ENCODE data around the gene SMIM24.

SMIM24 gene

GRCh38 chr19:3482507-3483225 is 2.3 kb upstream of the SMIM24 start:
- Histone ChIP-seq H3K4me3 (ENCODE audit: low read length) (no peak overlapping the region), H3K36me3 (ENCODE audit: control insufficient read depth, low read length) (no peaks in the 10 kb centered on the region), H3K9me2 (replicated peaks; ENCODE audit: control insufficient read depth, low read length) (no peaks in the 10 kb centered on the region), H4K20me1 (ENCODE audit: control insufficient read depth, insufficient read depth, low read depth, low read length) (no peaks in the 10 kb centered on the region), H3K4me1 (ENCODE audit: control insufficient read depth, low read length) (peaks cover 42% of the 10 kb centered on the region), H3K27me3 (ENCODE audit: control insufficient read depth, low read length) (no peaks in the 10 kb centered on the region), H3K9me3 (ENCODE audit: control insufficient read depth, insufficient read depth, low read length) (no peaks in the 10 kb centered on the region), H3K27ac (ENCODE audit: low read depth, low read length) (no peak overlapping the region), H3F3A (ENCODE audit: control insufficient read depth, insufficient read depth) (peaks cover 12% of the 10 kb centered on the region), H3K4me2 (ENCODE audit: low read length) (peak overlapping the region; percentile 61; the same call in 1 of the 2 replicates), H3K79me2 (ENCODE audit: control insufficient read depth, low read length) (no peaks in the 10 kb centered on the region)
- TF ChIP-seq EZH2phosphoT487 (IDR thresholded peaks at IDR 0.05; ENCODE audit: borderline replicate concordance, low read length), result no peak
- no peak for TF ChIP-seq CTCF (IDR thresholded peaks at IDR 0.05; ENCODE audit: low read depth, low read length, poor library complexity, severe bottlenecking)

- H3K4me1 ChIP-seq (ENCODE audit: control insufficient read depth, low read length), result peaks cover 42% of the 10 kb centered on the region
- TF ChIP-seq CTCF (IDR thresholded peaks at IDR 0.05; ENCODE audit: low read depth, low read length, poor library complexity, severe bottlenecking) (no peak), EZH2phosphoT487 (IDR thresholded peaks at IDR 0.05; ENCODE audit: borderline replicate concordance, low read length) (no peak)
- peaks cover 12% of the 10 kb centered on the region for H3F3A ChIP-seq (ENCODE audit: control insufficient read depth, insufficient read depth)
- no peaks in the 10 kb centered on the region for H4K20me1 ChIP-seq (ENCODE audit: control insufficient read depth, insufficient read depth, low read depth, low read length)
- no peaks in the 10 kb centered on the region for H3K36me3 ChIP-seq (ENCODE audit: control insufficient read depth, low read length)
- H3K9me2 ChIP-seq (replicated peaks; ENCODE audit: control insufficient read depth, low read length), result no peaks in the 10 kb centered on the region
- no peaks in the 10 kb centered on the region for H3K79me2 ChIP-seq (ENCODE audit: control insufficient read depth, low read length)
- H3K4me3 ChIP-seq (ENCODE audit: low read length), result peak overlapping the region; percentile 59
- H3K27ac ChIP-seq (ENCODE audit: low read depth, low read length), result peak overlapping the region; percentile 82
- H3K9me3 ChIP-seq (ENCODE audit: control insufficient read depth, insufficient read depth, low read length), result no peaks in the 10 kb centered on the region
- H3K27me3 ChIP-seq (ENCODE audit: control insufficient read depth, low read length), result no peaks in the 10 kb centered on the region
- peak overlapping the region; percentile 61 for H3K4me2 ChIP-seq (ENCODE audit: low read length)
These were observed 1.1 kb upstream of the SMIM24 start for GRCh38 chr19:3481241-3482090.

- Histone ChIP-seq H3K4me2 (ENCODE audit: low read length) (peak overlapping the region; percentile 61), H3K9me3 (ENCODE audit: control insufficient read depth, insufficient read depth, low read length) (no peaks in the 10 kb centered on the region), H4K20me1 (ENCODE audit: control insufficient read depth, insufficient read depth, low read depth, low read length) (no peaks in the 10 kb centered on the region), H3F3A (ENCODE audit: control insufficient read depth, insufficient read depth) (peaks cover 12% of the 10 kb centered on the region), H3K4me1 (ENCODE audit: control insufficient read depth, low read length) (peaks cover 42% of the 10 kb centered on the region), H3K36me3 (ENCODE audit: control insufficient read depth, low read length) (no peaks in the 10 kb centered on the region), H3K9me2 (replicated peaks; ENCODE audit: control insufficient read depth, low read length) (no peaks in the 10 kb centered on the region), H3K4me3 (ENCODE audit: low read length) (peak overlapping the region; percentile 59), H3K27ac (ENCODE audit: low read depth, low read length) (peak overlapping the region; percentile 82), H3K27me3 (ENCODE audit: control insufficient read depth, low read length) (no peaks in the 10 kb centered on the region), H3K79me2 (ENCODE audit: control insufficient read depth, low read length) (no peaks in the 10 kb centered on the region)
- TF ChIP-seq EZH2phosphoT487 (IDR thresholded peaks at IDR 0.05; ENCODE audit: borderline replicate concordance, low read length) (no peak), CTCF (IDR thresholded peaks at IDR 0.05; ENCODE audit: low read depth, low read length, poor library complexity, severe bottlenecking) (no peak)
These were observed 500 bp downstream of the SMIM24 start for GRCh38 chr19:3479834-3480215.

Measured in DOHH2 (cell line).